Measurements from ENCODE around the gene MTMR2. TPM values are rescaled to one million over a fixed set of nuclear protein-coding genes. Genes with fewer than 3 reads are reported as not detected.
A peak's percentile ranks its signal among the peaks of the same experiment; 100 is the strongest.

MTMR2 gene
- total and polyA plus RNA-seq, 3 donors from 2014 or later, result 49.9 to 70.7 (median 55.5) TPM

DNA sequence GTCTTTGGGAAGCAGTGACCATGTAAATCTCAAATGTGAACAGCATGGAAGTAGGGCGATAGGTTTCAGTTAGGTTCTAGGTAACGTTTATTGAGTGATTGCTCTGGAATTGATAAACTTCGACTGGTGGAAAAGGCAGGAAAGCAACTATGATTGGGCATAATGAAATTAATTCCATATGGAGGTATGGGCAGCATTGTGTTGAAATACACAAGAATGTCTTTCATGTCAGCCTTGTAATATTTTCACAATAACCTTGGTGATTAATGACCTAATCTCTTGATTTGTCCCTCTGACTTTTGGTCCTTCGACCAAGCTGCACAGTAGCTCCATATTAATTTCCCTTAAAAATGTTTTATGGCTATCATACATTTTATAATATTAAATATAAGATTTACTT is 130.8 kb downstream of the MTMR2 start:
- Histone ChIP-seq H3K36me3 (ENCODE audit: low read depth, missing control alignments) (no peaks in the 10 kb centered on the region), H3K4me1 (peaks cover 13% of the 10 kb centered on the region), H3K9me3 (no peaks in the 10 kb centered on the region), H3K4me3 (no peak overlapping the region), H3K27ac (no peak overlapping the region), H3K27me3 (no peaks in the 10 kb centered on the region)
- intact Hi-C loops (cut with DNase I; ENCODE audit: low total_unique reads), result no loop called here
- TF ChIP-seq, protein P1, sequence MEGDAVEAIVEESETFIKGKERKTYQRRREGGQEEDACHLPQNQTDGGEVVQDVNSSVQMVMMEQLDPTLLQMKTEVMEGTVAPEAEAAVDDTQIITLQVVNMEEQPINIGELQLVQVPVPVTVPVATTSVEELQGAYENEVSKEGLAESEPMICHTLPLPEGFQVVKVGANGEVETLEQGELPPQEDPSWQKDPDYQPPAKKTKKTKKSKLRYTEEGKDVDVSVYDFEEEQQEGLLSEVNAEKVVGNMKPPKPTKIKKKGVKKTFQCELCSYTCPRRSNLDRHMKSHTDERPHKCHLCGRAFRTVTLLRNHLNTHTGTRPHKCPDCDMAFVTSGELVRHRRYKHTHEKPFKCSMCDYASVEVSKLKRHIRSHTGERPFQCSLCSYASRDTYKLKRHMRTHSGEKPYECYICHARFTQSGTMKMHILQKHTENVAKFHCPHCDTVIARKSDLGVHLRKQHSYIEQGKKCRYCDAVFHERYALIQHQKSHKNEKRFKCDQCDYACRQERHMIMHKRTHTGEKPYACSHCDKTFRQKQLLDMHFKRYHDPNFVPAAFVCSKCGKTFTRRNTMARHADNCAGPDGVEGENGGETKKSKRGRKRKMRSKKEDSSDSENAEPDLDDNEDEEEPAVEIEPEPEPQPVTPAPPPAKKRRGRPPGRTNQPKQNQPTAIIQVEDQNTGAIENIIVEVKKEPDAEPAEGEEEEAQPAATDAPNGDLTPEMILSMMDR (IDR thresholded peaks at IDR 0.05), result no peak
- TF ChIP-seq POLR2A (IDR thresholded peaks at IDR 0.05), result no peak
- WGBS, 2 donors, result 63 to 86% methylated on average over 4 of the region's 4 CpGs
- DNase-seq, result no peak

- H3K36me3 ChIP-seq (ENCODE audit: low read depth, missing control alignments), result no peaks in the 10 kb centered on the region
These were observed 131.2 kb downstream of the MTMR2 start for GRCh38 chr11:95792700-95793099.

DNA sequence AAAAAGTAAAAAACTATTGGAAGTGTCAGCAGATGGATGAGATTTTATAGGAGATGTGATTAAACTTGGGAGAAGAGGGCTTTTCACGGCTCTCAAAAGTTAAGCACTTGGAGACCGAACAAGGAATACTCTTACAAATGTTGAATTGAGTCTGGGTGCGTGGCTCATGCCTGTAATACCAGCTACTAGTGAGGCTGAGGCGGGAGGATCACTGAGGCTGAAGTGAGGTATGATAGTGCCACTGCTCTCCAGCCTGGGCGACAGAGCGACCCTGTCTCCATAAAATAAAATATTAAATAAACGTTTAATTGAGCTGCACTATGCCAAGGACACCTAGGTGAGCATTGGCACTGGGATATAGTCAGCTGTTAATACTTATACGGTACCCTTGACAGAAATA is 131.7 kb downstream of the MTMR2 start:
- 66 to 70% methylated on average over 8 of the region's 8 CpGs for WGBS, 2 donors
- no peak for DNase-seq
- Histone ChIP-seq H3K4me1 (peaks cover 13% of the 10 kb centered on the region), H3K36me3 (ENCODE audit: low read depth, missing control alignments) (no peaks in the 10 kb centered on the region), H3K27me3 (no peaks in the 10 kb centered on the region), H3K4me3 (no peak overlapping the region), H3K27ac (no peak overlapping the region), H3K9me3 (no peaks in the 10 kb centered on the region)
- TF ChIP-seq, protein P1 (IDR thresholded peaks at IDR 0.05), result no peak
- TF ChIP-seq POLR2A (IDR thresholded peaks at IDR 0.05), result no peak
- intact Hi-C loops (cut with DNase I; ENCODE audit: low total_unique reads), result no loop called here

More at GRCh38 chr11:95792700-95793099, 131.2 kb downstream of the MTMR2 start:
- Histone ChIP-seq H3K27me3 (no peaks in the 10 kb centered on the region), H3K9me3 (no peaks in the 10 kb centered on the region), H3K4me3 (no peak overlapping the region), H3K4me1 (peaks cover 13% of the 10 kb centered on the region), H3K27ac (no peak overlapping the region)
- no peak for TF ChIP-seq POLR2A (IDR thresholded peaks at IDR 0.05)
- TF ChIP-seq, protein P1 (IDR thresholded peaks at IDR 0.05), result no peak
- 57 to 74% methylated on average over 7 of the region's 7 CpGs for WGBS, 2 donors
- DNase-seq, result no peak
- intact Hi-C loops (cut with DNase I; ENCODE audit: low total_unique reads), result no loop called here

- H3K4me3 ChIP-seq, result peak overlapping the region in 1 of 2 donors; percentile 87
- H3K27ac ChIP-seq, result peak overlapping the region in 1 of 2 donors; percentile 99
- TF ChIP-seq, protein P1 (IDR thresholded peaks at IDR 0.05), result no peak
- TF ChIP-seq POLR2A (IDR thresholded peaks at IDR 0.05), result no peak
- H3K27me3 ChIP-seq, result no peaks in the 10 kb centered on the region
- intact Hi-C loops (cut with DNase I; ENCODE audit: low total_unique reads), result no loop called here
- no peak for DNase-seq
- H3K4me1 ChIP-seq, result peaks cover 13% of the 10 kb centered on the region
- no peaks in the 10 kb centered on the region for H3K9me3 ChIP-seq
- no peaks in the 10 kb centered on the region for H3K36me3 ChIP-seq (ENCODE audit: low read depth, missing control alignments)
- WGBS, 2 donors, result 40 to 43% methylated on average over 8 of the region's 8 CpGs
These were observed 132.2 kb downstream of the MTMR2 start for GRCh38 chr11:95791709-95792033.

- H3K27ac ChIP-seq, result peak overlapping the region; percentile 99 to 100
- TF ChIP-seq POLR2A (IDR thresholded peaks at IDR 0.05), result no peak
- TF ChIP-seq, protein P1 (IDR thresholded peaks at IDR 0.05), result no peak
- DNase-seq, result peak; percentile 83
- H3K9me3 ChIP-seq, result no peaks in the 10 kb centered on the region
- WGBS, 2 donors, result 3% methylated on average over 28 to 29 of the region's 29 CpGs
- H3K36me3 ChIP-seq (ENCODE audit: low read depth, missing control alignments), result no peaks in the 10 kb centered on the region
- intact Hi-C loops (cut with DNase I; ENCODE audit: low total_unique reads), result no loop called here
- no peaks in the 10 kb centered on the region for H3K27me3 ChIP-seq
- H3K4me3 ChIP-seq, result peak overlapping the region; percentile 87
- H3K4me1 ChIP-seq, result peaks cover 13% of the 10 kb centered on the region
These were observed 132.8 kb downstream of the MTMR2 start for GRCh38 chr11:95790933-95791708.
